ENCODE measurements around the gene ID1. TPM values are rescaled to one million over a fixed set of nuclear protein-coding genes. Genes with fewer than 3 reads are reported as not detected.
A peak's percentile ranks its signal among the peaks of the same experiment; 100 is the strongest.

The ID1 gene
- total RNA-seq, 4 donors from 2014 or later = 422 to 839 (median 555) TPM

DNA sequence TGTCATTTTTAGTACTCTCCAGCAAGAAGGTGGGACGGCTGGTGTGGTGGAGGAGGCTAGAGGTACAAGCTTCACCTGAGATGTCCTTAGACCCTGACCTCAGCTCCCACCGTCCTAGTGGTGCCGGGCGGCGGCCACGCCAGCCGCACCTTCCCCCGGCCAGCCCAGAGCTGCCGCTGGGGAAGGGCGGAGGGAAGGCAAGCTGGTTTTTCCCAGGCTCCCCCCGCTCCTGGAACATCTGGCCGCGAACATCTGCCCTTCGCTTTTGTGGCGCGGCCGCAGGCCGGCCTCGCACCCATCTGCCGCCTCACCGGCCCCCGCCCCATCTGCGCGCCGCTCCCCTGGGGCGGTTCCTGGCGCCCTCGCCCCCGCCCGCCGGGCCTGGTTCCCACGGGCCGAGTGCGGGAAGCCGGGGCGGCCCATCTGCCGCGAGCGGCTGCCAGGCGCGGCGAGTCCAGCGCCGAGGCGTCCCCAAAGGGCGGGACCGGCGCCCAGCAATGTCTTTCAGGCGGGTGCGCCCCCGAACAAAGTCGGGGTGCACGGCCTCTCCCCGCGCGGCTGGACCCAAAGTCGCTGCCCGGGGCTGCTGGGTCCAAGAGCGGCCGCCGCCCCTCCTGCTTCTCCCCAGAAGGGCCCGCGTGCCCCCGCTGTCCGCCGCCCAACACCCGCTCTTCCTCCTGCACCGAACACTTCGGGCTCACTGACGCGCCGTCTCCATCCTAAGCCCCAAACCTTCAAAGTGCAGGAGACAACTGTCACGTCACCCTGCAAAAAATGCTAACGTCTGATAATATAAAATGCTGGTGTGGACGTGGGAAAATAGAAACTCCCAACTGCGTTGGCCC, 17.3 kb upstream of the ID1 start:
- no peaks in the 10 kb centered on the region for H3K36me3 ChIP-seq
- peak overlapping the region; percentile 91 to 94 (median 92) for H3K27ac ChIP-seq
- intact Hi-C loops (cut with DNase I) = no loop called here
- no peaks in the 10 kb centered on the region for H3K9me3 ChIP-seq
- H3K4me1 ChIP-seq = peaks cover 16 to 52% (median 21%) of the 10 kb centered on the region in 3 donors
- peaks cover 0 to 7% (median 0%) of the 10 kb centered on the region in 4 donors for H3K27me3 ChIP-seq
- WGBS, 2 donors = 5% methylated on average over 18 to 26 of the region's 76 CpGs
- no peak for DNase-seq
- TF ChIP-seq, protein P1, sequence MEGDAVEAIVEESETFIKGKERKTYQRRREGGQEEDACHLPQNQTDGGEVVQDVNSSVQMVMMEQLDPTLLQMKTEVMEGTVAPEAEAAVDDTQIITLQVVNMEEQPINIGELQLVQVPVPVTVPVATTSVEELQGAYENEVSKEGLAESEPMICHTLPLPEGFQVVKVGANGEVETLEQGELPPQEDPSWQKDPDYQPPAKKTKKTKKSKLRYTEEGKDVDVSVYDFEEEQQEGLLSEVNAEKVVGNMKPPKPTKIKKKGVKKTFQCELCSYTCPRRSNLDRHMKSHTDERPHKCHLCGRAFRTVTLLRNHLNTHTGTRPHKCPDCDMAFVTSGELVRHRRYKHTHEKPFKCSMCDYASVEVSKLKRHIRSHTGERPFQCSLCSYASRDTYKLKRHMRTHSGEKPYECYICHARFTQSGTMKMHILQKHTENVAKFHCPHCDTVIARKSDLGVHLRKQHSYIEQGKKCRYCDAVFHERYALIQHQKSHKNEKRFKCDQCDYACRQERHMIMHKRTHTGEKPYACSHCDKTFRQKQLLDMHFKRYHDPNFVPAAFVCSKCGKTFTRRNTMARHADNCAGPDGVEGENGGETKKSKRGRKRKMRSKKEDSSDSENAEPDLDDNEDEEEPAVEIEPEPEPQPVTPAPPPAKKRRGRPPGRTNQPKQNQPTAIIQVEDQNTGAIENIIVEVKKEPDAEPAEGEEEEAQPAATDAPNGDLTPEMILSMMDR (IDR thresholded peaks at IDR 0.05) = no peak
- TF ChIP-seq POLR2A (IDR thresholded peaks at IDR 0.05) = no peak
- peak overlapping the region; percentile 36 to 79 (median 50) for H3K4me3 ChIP-seq

DNA sequence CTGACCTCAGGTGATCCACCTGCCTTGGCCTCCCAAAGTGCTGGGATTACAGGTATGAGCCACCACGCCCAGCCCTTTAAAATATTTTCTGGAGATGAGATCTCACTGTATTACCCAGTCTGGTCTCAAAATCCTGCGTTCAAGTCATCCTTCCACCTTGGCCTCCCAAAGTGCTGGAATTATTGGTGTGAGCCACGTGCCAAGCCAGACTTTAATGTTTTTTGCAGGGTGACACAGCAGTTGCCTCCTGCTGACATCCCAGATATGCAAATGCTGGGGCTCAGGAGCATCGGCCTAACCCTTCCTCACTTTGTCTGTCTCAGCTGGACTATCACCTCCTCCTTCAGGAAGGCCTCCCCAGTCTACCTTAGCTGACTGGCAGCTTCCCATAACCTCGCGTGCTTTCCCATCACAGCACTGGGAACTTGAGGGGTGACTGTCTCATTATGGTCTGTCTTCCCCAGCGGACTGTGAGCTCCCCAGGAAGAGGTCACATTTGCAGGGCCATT, 14.3 kb upstream of the ID1 start:
- 80 to 92% methylated on average over 6 of the region's 7 CpGs for WGBS, 2 donors
- Histone ChIP-seq H3K4me1 (peaks cover 28 to 82% (median 39%) of the 10 kb centered on the region in 3 donors), H3K36me3 (no peaks in the 10 kb centered on the region), H3K27ac (peak overlapping the region; percentile 66 to 94 (median 91)), H3K9me3 (no peaks in the 10 kb centered on the region), H3K27me3 (peaks cover 0 to 7% (median 0%) of the 10 kb centered on the region in 4 donors), H3K4me3 (no peak overlapping the region)
- intact Hi-C loops (cut with DNase I) = no loop called here
- TF ChIP-seq POLR2A (IDR thresholded peaks at IDR 0.05) = no peak
- TF ChIP-seq, protein P1 (IDR thresholded peaks at IDR 0.05) = no peak
- DNase-seq = no peak

DNA sequence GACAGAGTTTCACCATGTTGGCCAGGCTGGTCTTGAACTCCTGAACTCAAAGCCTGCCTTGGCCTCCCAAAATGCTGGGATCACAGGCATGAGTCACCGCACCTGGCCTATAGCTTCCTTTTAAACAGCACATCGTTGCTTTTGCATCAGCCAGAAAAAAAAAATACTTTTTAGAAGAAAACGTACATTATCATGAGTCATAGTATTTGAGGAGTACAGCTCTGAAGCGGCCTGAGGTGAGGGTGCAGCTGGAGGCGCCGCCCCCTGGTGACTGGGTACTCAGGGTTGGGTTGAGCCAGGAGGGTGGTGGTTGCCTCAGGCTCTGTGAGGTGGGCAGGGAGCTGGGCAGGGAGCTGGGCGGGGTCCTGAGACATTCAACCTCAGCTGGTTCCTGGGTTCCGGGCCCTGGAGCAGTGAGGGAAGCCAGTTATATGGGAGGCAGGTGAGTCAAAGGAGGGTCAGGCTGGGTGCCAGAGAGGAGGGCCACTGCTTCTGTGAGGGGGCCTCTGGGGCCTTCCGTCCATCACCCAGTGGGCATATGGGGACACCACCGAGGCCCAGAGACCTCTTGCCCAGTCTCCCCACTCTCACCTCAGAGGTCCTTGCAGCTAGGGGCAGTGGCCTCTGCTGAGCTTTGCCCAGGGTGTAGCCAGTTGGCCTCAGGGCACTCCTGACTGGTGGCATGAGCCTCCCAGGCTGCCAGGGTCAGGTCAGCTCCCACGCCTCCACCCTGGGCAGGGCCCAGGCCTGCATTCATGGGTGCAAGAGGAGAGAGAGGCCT, 11.7 kb upstream of the ID1 start:
- peaks cover 13 to 83% (median 40%) of the 10 kb centered on the region in 3 donors for H3K4me1 ChIP-seq
- TF ChIP-seq, protein P1 (IDR thresholded peaks at IDR 0.05) = peak in 1 of 6 experiments; percentile 19
- no peak for TF ChIP-seq POLR2A (IDR thresholded peaks at IDR 0.05)
- H3K27ac ChIP-seq = peak overlapping the region; percentile 89 to 94 (median 91)
- H3K27me3 ChIP-seq = no peaks in the 10 kb centered on the region
- WGBS, 2 donors = 28 to 61% methylated on average over 7 to 10 of the region's 11 CpGs
- no peak overlapping the region for H3K4me3 ChIP-seq
- intact Hi-C loops (cut with DNase I) = no loop called here
- H3K9me3 ChIP-seq = no peaks in the 10 kb centered on the region
- no peak for DNase-seq
- H3K36me3 ChIP-seq = no peaks in the 10 kb centered on the region

DNA sequence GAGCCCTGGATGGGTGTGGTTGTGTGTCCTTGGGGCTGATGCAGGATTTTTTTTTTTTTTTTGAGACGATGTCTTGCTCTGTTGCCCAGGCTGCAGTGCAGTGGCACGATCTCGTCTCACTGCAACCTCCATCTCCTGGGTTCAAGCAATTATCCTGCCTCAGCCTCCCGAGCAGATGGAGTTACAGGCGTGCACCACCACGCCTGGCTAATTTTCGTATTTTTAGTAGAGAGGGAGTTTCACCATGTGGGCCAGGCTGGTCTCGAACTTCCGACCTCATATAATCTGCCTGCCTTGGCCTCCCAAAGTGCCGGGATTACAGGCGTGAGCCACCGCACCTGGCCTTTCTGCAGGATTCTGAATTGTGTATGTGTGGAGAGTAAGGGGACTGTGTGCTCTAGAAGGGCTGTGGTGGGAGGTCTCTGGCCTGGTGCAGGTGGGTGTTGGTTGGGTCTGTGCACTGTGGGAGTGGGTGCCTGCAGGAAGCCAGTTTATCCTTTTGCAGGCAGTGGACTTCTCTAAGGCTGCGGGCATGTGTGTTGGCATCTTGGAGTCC, 11.0 kb upstream of the ID1 start:
- H3K4me3 ChIP-seq = no peak overlapping the region
- no peaks in the 10 kb centered on the region for H3K27me3 ChIP-seq
- H3K36me3 ChIP-seq = no peaks in the 10 kb centered on the region
- TF ChIP-seq, protein P1 (IDR thresholded peaks at IDR 0.05) = no peak
- TF ChIP-seq POLR2A (IDR thresholded peaks at IDR 0.05) = no peak
- H3K4me1 ChIP-seq = peaks cover 7 to 76% (median 37%) of the 10 kb centered on the region in 3 donors
- 63 to 78% methylated on average over 2 to 11 of the region's 13 CpGs for WGBS, 2 donors
- H3K9me3 ChIP-seq = no peaks in the 10 kb centered on the region
- intact Hi-C loops (cut with DNase I) = no loop called here
- H3K27ac ChIP-seq = peak overlapping the region; percentile 89 to 94 (median 91)
- no peak for DNase-seq
